ENCODE data around the gene GPR151. TPM values are rescaled to one million over a fixed set of nuclear protein-coding genes. Genes with fewer than 3 reads are reported as not detected.
A peak's percentile ranks its signal among the peaks of the same experiment; 100 is the strongest.

The GPR151 gene
- total and polyA plus RNA-seq, 2 of the 4 experiments (the other 2 are of a cell fraction): not detected

- no peaks in the 10 kb centered on the region for H3K4me1 ChIP-seq (ENCODE audit: control insufficient read depth, insufficient read depth, low read length)
- H2BK5ac ChIP-seq (ENCODE audit: low read depth, low read length, poor library complexity, severe bottlenecking): no peak overlapping the region
- BruUV-seq (replicated peaks): no TSS peak
- H4K20me1 ChIP-seq (ENCODE audit: insufficient read depth, low read length): no peaks in the 10 kb centered on the region
- no peak overlapping the region for H3K14ac ChIP-seq (replicated peaks; ENCODE audit: low read depth, low read length)
- H3K23ac ChIP-seq (ENCODE audit: low read depth, low read length): no peak overlapping the region
- DNase-seq (no peak), ATAC-seq (ENCODE audit: low read depth) (no peak)
- H3K4me2 ChIP-seq (ENCODE audit: low read depth, low read length): no peak overlapping the region
- no peak overlapping the region for H3K4ac ChIP-seq (ENCODE audit: low read depth, low read length)
- CTCF ChIA-PET: no interaction called here
- intact Hi-C loops (cut with micrococcal nuclease): no loop called here
- in situ Hi-C loops (cut with MboI; ENCODE audit: low sequenced_read_pairs): no loop called here
- H3K36me3 ChIP-seq (ENCODE audit: control insufficient read depth, insufficient read depth, low read length): peaks cover 5% of the 10 kb centered on the region
- H4K5ac ChIP-seq (ENCODE audit: low read depth, low read length): no peak overlapping the region
- POLR2A ChIA-PET (ENCODE audit: unreplicated experiment): no interaction called here
- no peaks in the 10 kb centered on the region for H3K27me3 ChIP-seq (ENCODE audit: control insufficient read depth, insufficient read depth, low read length)
- no peak for TF ChIP-seq CHD1 (IDR thresholded peaks at IDR 0.05; ENCODE audit: low read depth, low read length)
- no peak for TF ChIP-seq MAZ (IDR thresholded peaks at IDR 0.05; ENCODE audit: borderline replicate concordance, low read depth, low read length)
- TF ChIP-seq MXI1 (IDR thresholded peaks at IDR 0.05; ENCODE audit: borderline replicate concordance, low read depth, low read length): no peak
- TF ChIP-seq SMC3 (IDR thresholded peaks at IDR 0.05; ENCODE audit: low read depth, low read length): no peak
- no peak for TF ChIP-seq RCOR1 (IDR thresholded peaks at IDR 0.05; ENCODE audit: insufficient replicate concordance, low read length)
- TF ChIP-seq POLR2A (IDR thresholded peaks at IDR 0.05; ENCODE audit: low read depth, low read length): no peak
- TF ChIP-seq MAFK (IDR thresholded peaks at IDR 0.05; ENCODE audit: low read depth, low read length): peak; percentile 45; the same call in 1 of the 2 replicates
- no peaks in the 10 kb centered on the region; the same call in 1 of the 2 replicates for H3K9me1 ChIP-seq (ENCODE audit: insufficient read depth, low read length)
- dilution Hi-C loops (cut with HindIII; ENCODE audit: low sequenced_read_pairs, unreplicated experiment): no loop called here
- H2AK5ac ChIP-seq (ENCODE audit: low read depth, low read length): no peak overlapping the region
- no peak overlapping the region for H3K9ac ChIP-seq (ENCODE audit: low read depth, low read length)
- no CpG with 5 or more reads among the region's 1 CpG for WGBS, 2 experiments (ENCODE audit: extremely low coverage in 2 of 2, insufficient read length in 1 of 2)
- no peak overlapping the region for H3K27ac ChIP-seq (ENCODE audit: insufficient read depth, low read length)
- no peak overlapping the region for H3K4me3 ChIP-seq (ENCODE audit: insufficient read depth, low read depth, low read length)
- no peak overlapping the region for H2BK20ac ChIP-seq (ENCODE audit: low read depth, low read length)
- no peaks in the 10 kb centered on the region for H3K9me3 ChIP-seq (ENCODE audit: control insufficient read depth, insufficient read depth, low read length)
- H2AK9ac ChIP-seq (replicated peaks; ENCODE audit: low read depth, low read length, poor library complexity): no peak overlapping the region
- H3K56ac ChIP-seq (ENCODE audit: extremely low read depth, insufficient read depth, low read length): no peak overlapping the region
- no peak overlapping the region for H4K91ac ChIP-seq (ENCODE audit: insufficient read depth, low read depth, low read length)
- no peak overlapping the region for H2BK15ac ChIP-seq (ENCODE audit: low read depth, low read length)
- H3K79me1 ChIP-seq (ENCODE audit: low read depth in 1 of 2, low read length in 2 of 2): no peaks in the 10 kb centered on the region
- H4K8ac ChIP-seq (ENCODE audit: low read depth in 2 of 2, low read length in 2 of 2): no peak overlapping the region
- H3K18ac ChIP-seq (ENCODE audit: low read depth, low read length): no peak overlapping the region
- H2BK120ac ChIP-seq (ENCODE audit: low read depth, low read length): no peak overlapping the region
- H2AFZ ChIP-seq (replicated peaks; ENCODE audit: low read length, poor library complexity): no peak overlapping the region
Measured at GRCh38 chr5:146514575-146514974, 1.4 kb downstream of the GPR151 start.
